Panc1 (cell line): ENCODE data around the gene HINT2. TPM values are rescaled to one million over a fixed set of nuclear protein-coding genes. Genes with fewer than 3 reads are reported as not detected.

ENCODE experiments used
- ATAC-seq: fragments of 200-7000 bp; cut with Tn5 transposase; 2 replicates; pipeline ENCODE4 v1.9.1; 2020; ENCODE audit warnings: mild to moderate bottlenecking, moderate library complexity
- BruUV-seq: library from RNA; stranded (reverse); fragments of 400-500 nt; replicated peaks from 2 replicates; lab custom pipeline; 2021; lab: Mats Ljungman, UMichigan
- CTCF ChIA-PET: fragments of 300-600 bp; sonication (Branson Sonifier 250); formaldehyde crosslinking; loops from one replicate; lab custom pipeline; 2022; ENCODE audit warnings: antibody characterized with exemption; lab: Charles Lee
- POLR2A ChIA-PET: fragments of 300-600 bp; sonication (Branson Sonifier 250); formaldehyde crosslinking; loops from one replicate; lab custom pipeline; 2022; ENCODE audit warnings: antibody characterized with exemption; lab: Charles Lee
- DNase-seq: peaks from one replicate; pipeline ENCODE4 v3.0.0-alpha.2; 2010; ENCODE audit warnings: low read depth, low spot score
- H3K27ac ChIP-seq: 2 replicates; pipeline ENCODE4 v1.5.1; 2011; ENCODE audit warnings: mild to moderate bottlenecking, low read length, inconsistent platforms
- H3K27me3 ChIP-seq: fragments of 200-500 bp; sonication (Bioruptor generic); 2 replicates; pipeline ENCODE4 v1.6.0; 2014; ENCODE audit warnings: low read length, inconsistent platforms; ENCODE audit not compliant: control insufficient read depth, insufficient read depth
- H3K36me3 ChIP-seq: fragments of 200-500 bp; sonication (Bioruptor generic); 2 replicates; pipeline ENCODE4 v1.5.1; 2014; ENCODE audit warnings: inconsistent platforms, mild to moderate bottlenecking, low read length, moderate library complexity; ENCODE audit not compliant: control insufficient read depth, insufficient read depth
- H3K4me1 ChIP-seq: 2 replicates; pipeline ENCODE4 v1.5.1; 2011; ENCODE audit warnings: inconsistent platforms, mild to moderate bottlenecking, low read length, moderate library complexity; ENCODE audit not compliant: control insufficient read depth, insufficient read depth
- H3K4me3 ChIP-seq, 2 experiments: 2 replicates each; pipeline ENCODE4 v1.5.1; 2011 to 2012; ENCODE audit warnings: low read depth in 2 of 2, low read length in 2 of 2, mild to moderate bottlenecking in 2 of 2, inconsistent platforms in 1 of 2, moderate library complexity in 1 of 2
- H3K9me3 ChIP-seq: fragments of 200-500 bp; sonication (Bioruptor generic); 2 replicates; pipeline ENCODE4 v1.5.1; 2014; ENCODE audit warnings: low read depth, mild to moderate bottlenecking, inconsistent platforms, low read length, moderate library complexity; ENCODE audit not compliant: control insufficient read depth, insufficient read depth
- POLR2AphosphoS5 ChIP-seq: IDR thresholded peaks from 2 replicates; pipeline ENCODE4 v1.6.1; 2012; ENCODE audit warnings: mild to moderate bottlenecking, low read depth, low read length, moderate library complexity
- SIN3A ChIP-seq: IDR thresholded peaks from 2 replicates; pipeline ENCODE4 v1.6.1; 2012; ENCODE audit warnings: low read depth, mild to moderate bottlenecking, low read length, moderate library complexity, borderline replicate concordance; ENCODE audit not compliant: insufficient read depth
- TCF7L2 ChIP-seq: IDR thresholded peaks from 2 replicates; pipeline ENCODE4 v1.6.1; 2011; ENCODE audit warnings: mild to moderate bottlenecking, low read depth, low read length, inconsistent platforms
- in situ Hi-C: cut with HindIII; loops from 2 replicates; pipeline ENCODE4 v1.10.0; 2016; ENCODE audit warnings: low sequenced_read_pairs, low pct_unique_long_range_greater_than_20kb
- intact Hi-C: fragments of 100-400 bp; cut with micrococcal nuclease; formaldehyde crosslinking; loops from one replicate; pipeline ENCODE4 v1.10.0; 2022; ENCODE audit not compliant: unreplicated experiment
- total RNA-seq: library from RNA; stranded (reverse); gene quantifications from one replicate; pipeline ENCODE4 v1.2.1, GENCODE V29; 2021; ENCODE audit not compliant: unreplicated experiment
- TF ChIP-seq, protein P1 (sequence below): fragments of 450-650 bp; IDR thresholded peaks from 2 replicates; pipeline ENCODE4 v1.5.1; 2017; ENCODE audit warnings: mild to moderate bottlenecking
- TF ChIP-seq, protein P2 (sequence below), 2 experiments: IDR thresholded peaks; 2 replicates each; pipeline ENCODE4 v1.6.1; 2011 to 2012; ENCODE audit warnings: low read depth in 2 of 2, control low read depth in 1 of 2, low read length in 1 of 2, mild to moderate bottlenecking in 1 of 2, moderate library complexity in 1 of 2; ENCODE audit not compliant: insufficient read depth in 1 of 2

HINT2 gene
- total RNA-seq, 1 experiment from 2014 or later = 75.6 TPM

DNA sequence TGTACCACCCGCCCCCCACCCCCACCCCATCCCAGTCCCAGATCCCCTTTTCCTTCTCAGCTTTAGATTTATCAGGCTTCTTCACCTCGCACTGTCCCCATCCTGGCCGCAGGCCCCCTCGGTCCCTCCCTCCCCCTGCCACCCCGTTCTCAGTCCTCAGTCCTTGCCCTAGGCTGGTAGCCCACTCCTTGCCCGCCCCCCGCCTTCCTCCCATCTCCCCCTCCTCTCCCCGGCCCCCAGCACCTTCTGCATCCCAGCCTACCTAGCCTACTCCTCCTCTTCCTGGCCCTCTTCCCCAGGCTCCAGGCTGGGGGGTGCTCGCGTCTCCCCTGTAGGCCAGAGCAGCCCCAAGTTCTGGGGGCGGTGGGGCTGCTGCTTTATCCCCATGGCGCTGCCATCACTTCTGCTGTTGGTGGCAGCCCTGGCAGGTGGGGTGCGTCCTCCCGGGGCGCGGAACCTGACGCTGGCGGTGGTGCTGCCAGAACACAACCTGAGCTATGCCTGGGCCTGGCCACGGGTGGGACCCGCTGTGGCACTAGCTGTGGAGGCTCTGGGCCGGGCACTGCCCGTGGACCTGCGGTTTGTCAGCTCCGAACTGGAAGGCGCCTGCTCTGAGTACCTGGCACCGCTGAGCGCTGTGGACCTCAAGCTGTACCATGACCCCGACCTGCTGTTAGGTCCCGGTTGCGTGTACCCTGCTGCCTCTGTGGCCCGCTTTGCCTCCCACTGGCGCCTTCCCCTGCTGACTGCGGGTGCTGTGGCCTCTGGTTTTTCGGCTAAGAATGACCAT is 22.6 kb downstream of the HINT2 start:
- no peak for TF ChIP-seq SIN3A
- TF ChIP-seq TCF7L2 = no peak
- TF ChIP-seq, protein P1, sequence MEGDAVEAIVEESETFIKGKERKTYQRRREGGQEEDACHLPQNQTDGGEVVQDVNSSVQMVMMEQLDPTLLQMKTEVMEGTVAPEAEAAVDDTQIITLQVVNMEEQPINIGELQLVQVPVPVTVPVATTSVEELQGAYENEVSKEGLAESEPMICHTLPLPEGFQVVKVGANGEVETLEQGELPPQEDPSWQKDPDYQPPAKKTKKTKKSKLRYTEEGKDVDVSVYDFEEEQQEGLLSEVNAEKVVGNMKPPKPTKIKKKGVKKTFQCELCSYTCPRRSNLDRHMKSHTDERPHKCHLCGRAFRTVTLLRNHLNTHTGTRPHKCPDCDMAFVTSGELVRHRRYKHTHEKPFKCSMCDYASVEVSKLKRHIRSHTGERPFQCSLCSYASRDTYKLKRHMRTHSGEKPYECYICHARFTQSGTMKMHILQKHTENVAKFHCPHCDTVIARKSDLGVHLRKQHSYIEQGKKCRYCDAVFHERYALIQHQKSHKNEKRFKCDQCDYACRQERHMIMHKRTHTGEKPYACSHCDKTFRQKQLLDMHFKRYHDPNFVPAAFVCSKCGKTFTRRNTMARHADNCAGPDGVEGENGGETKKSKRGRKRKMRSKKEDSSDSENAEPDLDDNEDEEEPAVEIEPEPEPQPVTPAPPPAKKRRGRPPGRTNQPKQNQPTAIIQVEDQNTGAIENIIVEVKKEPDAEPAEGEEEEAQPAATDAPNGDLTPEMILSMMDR = no peak
- TF ChIP-seq POLR2AphosphoS5 = no peak
- TF ChIP-seq, protein P2, sequence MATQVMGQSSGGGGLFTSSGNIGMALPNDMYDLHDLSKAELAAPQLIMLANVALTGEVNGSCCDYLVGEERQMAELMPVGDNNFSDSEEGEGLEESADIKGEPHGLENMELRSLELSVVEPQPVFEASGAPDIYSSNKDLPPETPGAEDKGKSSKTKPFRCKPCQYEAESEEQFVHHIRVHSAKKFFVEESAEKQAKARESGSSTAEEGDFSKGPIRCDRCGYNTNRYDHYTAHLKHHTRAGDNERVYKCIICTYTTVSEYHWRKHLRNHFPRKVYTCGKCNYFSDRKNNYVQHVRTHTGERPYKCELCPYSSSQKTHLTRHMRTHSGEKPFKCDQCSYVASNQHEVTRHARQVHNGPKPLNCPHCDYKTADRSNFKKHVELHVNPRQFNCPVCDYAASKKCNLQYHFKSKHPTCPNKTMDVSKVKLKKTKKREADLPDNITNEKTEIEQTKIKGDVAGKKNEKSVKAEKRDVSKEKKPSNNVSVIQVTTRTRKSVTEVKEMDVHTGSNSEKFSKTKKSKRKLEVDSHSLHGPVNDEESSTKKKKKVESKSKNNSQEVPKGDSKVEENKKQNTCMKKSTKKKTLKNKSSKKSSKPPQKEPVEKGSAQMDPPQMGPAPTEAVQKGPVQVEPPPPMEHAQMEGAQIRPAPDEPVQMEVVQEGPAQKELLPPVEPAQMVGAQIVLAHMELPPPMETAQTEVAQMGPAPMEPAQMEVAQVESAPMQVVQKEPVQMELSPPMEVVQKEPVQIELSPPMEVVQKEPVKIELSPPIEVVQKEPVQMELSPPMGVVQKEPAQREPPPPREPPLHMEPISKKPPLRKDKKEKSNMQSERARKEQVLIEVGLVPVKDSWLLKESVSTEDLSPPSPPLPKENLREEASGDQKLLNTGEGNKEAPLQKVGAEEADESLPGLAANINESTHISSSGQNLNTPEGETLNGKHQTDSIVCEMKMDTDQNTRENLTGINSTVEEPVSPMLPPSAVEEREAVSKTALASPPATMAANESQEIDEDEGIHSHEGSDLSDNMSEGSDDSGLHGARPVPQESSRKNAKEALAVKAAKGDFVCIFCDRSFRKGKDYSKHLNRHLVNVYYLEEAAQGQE (IDR thresholded peaks at IDR 0.05; ENCODE audit: insufficient read depth in 1 of 2, low read depth in 2 of 2, low read length in 1 of 2) = no peak
- Histone ChIP-seq H3K9me3 (no peaks in the 10 kb centered on the region), H3K27ac (no peak overlapping the region), H3K36me3 (no peaks in the 10 kb centered on the region), H3K27me3 (no peaks in the 10 kb centered on the region), H3K4me3 (no peak overlapping the region), H3K4me1 (0 out of 2 replicates have a peak, but pooled peaks cover 3% of the 10 kb centered on the region)
- POLR2A ChIA-PET = no interaction called here
- in situ Hi-C loops = no loop called here
- intact Hi-C loops = no loop called here
- BruUV-seq = no TSS peak
- no peak for ATAC-seq
- CTCF ChIA-PET = interaction anchor here (0.6 kb wide), 1 partner anchor 145 kb away, joined by 6 read pairs; no protein-coding TSS in a partner anchor
- no peak for DNase-seq

DNA sequence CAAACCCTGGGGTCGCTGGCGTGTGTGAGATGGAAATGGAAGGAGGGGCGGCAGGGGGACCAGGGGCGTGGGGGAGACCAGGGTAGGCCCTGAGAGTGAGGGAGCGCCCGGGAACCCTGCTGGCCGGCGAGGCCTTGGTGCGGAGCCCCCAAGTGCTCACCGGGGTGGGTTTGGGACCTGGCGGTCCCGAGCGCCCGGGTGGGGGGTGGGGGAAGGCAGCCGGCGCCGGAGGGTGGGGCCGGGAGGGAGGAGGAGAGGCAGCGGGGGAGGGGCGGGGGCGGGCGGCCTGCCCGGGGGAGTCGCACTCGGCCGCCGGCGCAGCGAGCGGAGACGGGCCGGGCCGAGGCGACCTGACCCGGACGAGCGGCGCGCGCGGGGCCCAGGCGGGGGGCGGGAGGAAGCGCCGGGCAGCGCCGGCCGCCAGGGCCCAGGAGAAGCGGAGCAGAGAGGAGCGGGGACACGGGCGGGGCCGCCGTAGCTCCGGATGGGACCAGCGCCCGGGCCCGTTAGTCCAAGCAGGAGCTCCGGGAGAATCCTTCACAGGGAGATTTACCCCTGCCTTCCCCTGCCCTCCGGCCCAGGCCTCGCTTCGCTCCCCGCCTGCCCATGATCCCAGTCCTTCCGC is 23.4 kb downstream of the HINT2 start, which contains the start of gene NPR2:
Gene NPR2, plus strand, starts transcription at position 295 of the 625 bp plus-strand sequence. CDS start 818 bp downstream, outside the sequence.
- Histone ChIP-seq H3K4me3 (no peak within 1 kb of the TSS), H3K27ac (no peak within 1 kb of the TSS), H3K4me1 (0 out of 2 replicates have a peak, but pooled peaks cover 3% of the 10 kb centered on the region), H3K36me3 (no peaks in the 10 kb centered on the region), H3K27me3 (no peaks in the 10 kb centered on the region), H3K9me3 (no peaks in the 10 kb centered on the region)
- TF ChIP-seq POLR2AphosphoS5 (no peak), SIN3A (no peak), TCF7L2 (no peak)
- TF ChIP-seq, protein P1 = no peak
- TF ChIP-seq, protein P2 (IDR thresholded peaks at IDR 0.05; ENCODE audit: insufficient read depth in 1 of 2, low read depth in 2 of 2, low read length in 1 of 2) = no peak
- DNase-seq (no peak), ATAC-seq (no peak)
- BruUV-seq = no TSS peak
- CTCF ChIA-PET = no interaction called here
- in situ Hi-C loops (no loop called here), intact Hi-C loops (no loop called here)
- POLR2A ChIA-PET = interaction anchor here (0.6 kb wide), 1 partner anchor 57 kb away, joined by 3 read pairs; no protein-coding TSS in a partner anchor
